ENCODE measurements around the gene TULP3. TPM values are rescaled to one million over a fixed set of nuclear protein-coding genes. Genes with fewer than 3 reads are reported as not detected.

Gene TULP3
- total RNA-seq, 1 donor from 2014 or later, result 9.5 TPM

GRCh38 chr12:2977776-2978175 is 87.1 kb downstream of the TULP3 start:
- DNase-seq (ENCODE audit: low read depth), result no peak
- FAIRE-seq, result no peak

GRCh38 chr12:2979806-2980205 is 89.1 kb downstream of the TULP3 start:
- Histone ChIP-seq H3K36me3 (ENCODE audit: control insufficient read depth, insufficient read depth, low read length) (peaks cover 1% of the 10 kb centered on the region), H3K4me3 (ENCODE audit: low read depth, low read length) (no peak overlapping the region), H3K27me3 (ENCODE audit: control insufficient read depth, insufficient read depth, low read length) (no peaks in the 10 kb centered on the region)
- TF ChIP-seq CTCF (IDR thresholded peaks at IDR 0.05; ENCODE audit: insufficient read depth, low read length, severe bottlenecking), result no peak
- FAIRE-seq (no peak), DNase-seq (ENCODE audit: low read depth) (no peak)

More at GRCh38 chr12:2977776-2978175, 87.1 kb downstream of the TULP3 start:
- Histone ChIP-seq H3K4me3 (ENCODE audit: low read depth, low read length) (no peak overlapping the region), H3K27me3 (ENCODE audit: control insufficient read depth, insufficient read depth, low read length) (no peaks in the 10 kb centered on the region), H3K36me3 (ENCODE audit: control insufficient read depth, insufficient read depth, low read length) (peaks cover 1% of the 10 kb centered on the region)
- no peak for TF ChIP-seq CTCF (IDR thresholded peaks at IDR 0.05; ENCODE audit: insufficient read depth, low read length, severe bottlenecking)

GRCh38 chr12:2980630-2981029 is 89.9 kb downstream of the TULP3 start:
- H3K36me3 ChIP-seq (ENCODE audit: control insufficient read depth, insufficient read depth, low read length), result peaks cover 1% of the 10 kb centered on the region
- H3K4me3 ChIP-seq (ENCODE audit: low read depth, low read length), result no peak overlapping the region
- H3K27me3 ChIP-seq (ENCODE audit: control insufficient read depth, insufficient read depth, low read length), result no peaks in the 10 kb centered on the region
- TF ChIP-seq CTCF (IDR thresholded peaks at IDR 0.05; ENCODE audit: insufficient read depth, low read length, severe bottlenecking), result no peak
- no peak for DNase-seq (ENCODE audit: low read depth)
- no peak for FAIRE-seq

GRCh38 chr12:2982361-2982760 is 91.7 kb downstream of the TULP3 start:
- no peak for TF ChIP-seq CTCF (IDR thresholded peaks at IDR 0.05; ENCODE audit: insufficient read depth, low read length, severe bottlenecking)
- Histone ChIP-seq H3K36me3 (ENCODE audit: control insufficient read depth, insufficient read depth, low read length) (peaks cover 1% of the 10 kb centered on the region), H3K27me3 (ENCODE audit: control insufficient read depth, insufficient read depth, low read length) (no peaks in the 10 kb centered on the region), H3K4me3 (ENCODE audit: low read depth, low read length) (no peak overlapping the region)
- DNase-seq (ENCODE audit: low read depth) (no peak), FAIRE-seq (no peak)

GRCh38 chr12:2984249-2984648 is 93.6 kb downstream of the TULP3 start:
- H3K27me3 ChIP-seq (ENCODE audit: control insufficient read depth, insufficient read depth, low read length), result no peaks in the 10 kb centered on the region
- no peak for TF ChIP-seq CTCF (IDR thresholded peaks at IDR 0.05; ENCODE audit: insufficient read depth, low read length, severe bottlenecking)
- no peak overlapping the region for H3K4me3 ChIP-seq (ENCODE audit: low read depth, low read length)
- no peak for FAIRE-seq
- H3K36me3 ChIP-seq (ENCODE audit: control insufficient read depth, insufficient read depth, low read length), result peaks cover 1% of the 10 kb centered on the region
- DNase-seq (ENCODE audit: low read depth), result no peak

GRCh38 chr12:2984698-2985097 is 94.0 kb downstream of the TULP3 start:
- TF ChIP-seq CTCF (IDR thresholded peaks at IDR 0.05; ENCODE audit: insufficient read depth, low read length, severe bottlenecking), result no peak
- Histone ChIP-seq H3K36me3 (ENCODE audit: control insufficient read depth, insufficient read depth, low read length) (peaks cover 1% of the 10 kb centered on the region), H3K4me3 (ENCODE audit: low read depth, low read length) (no peak overlapping the region), H3K27me3 (ENCODE audit: control insufficient read depth, insufficient read depth, low read length) (no peaks in the 10 kb centered on the region)
- no peak for FAIRE-seq
- peak; percentile 13 for DNase-seq (ENCODE audit: low read depth)

All from bronchial epithelial cell (primary cell).